Measurements from ENCODE around the gene KISS1R.
A peak's percentile ranks its signal among the peaks of the same experiment; 100 is the strongest.

The KISS1R gene

GRCh38 chr19:900302-901111 is 16.6 kb upstream of the KISS1R start:
- DNase-seq (ENCODE audit: low read depth), result no peak

- no peak for DNase-seq (ENCODE audit: low read depth)
Measured at GRCh38 chr19:901216-902092, 15.7 kb upstream of the KISS1R start.

- no peak for DNase-seq (ENCODE audit: low read depth)
Measured at GRCh38 chr19:902093-902370, 15.1 kb upstream of the KISS1R start.

- no peak for DNase-seq (ENCODE audit: low read depth)
Measured at GRCh38 chr19:902446-903226, 14.5 kb upstream of the KISS1R start.

GRCh38 chr19:903266-903797 is 13.8 kb upstream of the KISS1R start:
- no peak for DNase-seq (ENCODE audit: low read depth)

- no peak for DNase-seq (ENCODE audit: low read depth)
Measured at GRCh38 chr19:904545-904944, 12.6 kb upstream of the KISS1R start.

- no peak for DNase-seq (ENCODE audit: low read depth)
Measured at GRCh38 chr19:906480-906879, 10.7 kb upstream of the KISS1R start.

GRCh38 chr19:907183-907853 is 9.8 kb upstream of the KISS1R start:
- DNase-seq (ENCODE audit: low read depth), result no peak

GRCh38 chr19:911197-912033 is 5.7 kb upstream of the KISS1R start:
- no peak for DNase-seq (ENCODE audit: low read depth)

GRCh38 chr19:912181-913079 is 4.7 kb upstream of the KISS1R start:
- no peak for DNase-seq (ENCODE audit: low read depth)

GRCh38 chr19:913080-913748 is 3.9 kb upstream of the KISS1R start, which contains the start of gene R3HDM4:
Gene R3HDM4 (minus strand): TSS chr19:913219. CDS start chr19:913157, 62 bp downstream.
- peak; percentile 79 for DNase-seq (ENCODE audit: low read depth)

- DNase-seq (ENCODE audit: low read depth), result no peak
Measured at GRCh38 chr19:916645-917322, 349 bp upstream of the KISS1R start.

GRCh38 chr19:918152-918437 is 962 bp downstream of the KISS1R start:
- DNase-seq (ENCODE audit: low read depth), result no peak

GRCh38 chr19:918481-919198 is 1.5 kb downstream of the KISS1R start:
- no peak for DNase-seq (ENCODE audit: low read depth)

- no peak for DNase-seq (ENCODE audit: low read depth)
Measured at GRCh38 chr19:919199-920050, 2.3 kb downstream of the KISS1R start.

GRCh38 chr19:920051-920864 is 3.1 kb downstream of the KISS1R start:
- peak; percentile 59 for DNase-seq (ENCODE audit: low read depth)

All from activated T-cell treated with anti-CD3 and anti-CD28 coated beads for 1 hour (primary cell).